ENCODE data around the gene FRMD4A. TPM values are rescaled to one million over a fixed set of nuclear protein-coding genes. Genes with fewer than 3 reads are reported as not detected.
A peak's percentile ranks its signal among the peaks of the same experiment; 100 is the strongest.

FRMD4A gene
- total and polyA plus RNA-seq, 2 of the 4 experiments (the other 2 are of a cell fraction): 30.3 to 68.8 TPM

- Histone ChIP-seq H4K20me1 (ENCODE audit: insufficient read depth, low read length) (no peaks in the 10 kb centered on the region), H3K4me1 (ENCODE audit: control insufficient read depth, insufficient read depth, low read length) (no peaks in the 10 kb centered on the region), H3K4me3 (ENCODE audit: insufficient read depth, low read depth, low read length) (no peak overlapping the region), H3K56ac (ENCODE audit: extremely low read depth, insufficient read depth, low read length) (no peak overlapping the region), H2AK9ac (replicated peaks; ENCODE audit: low read depth, low read length, poor library complexity) (no peak overlapping the region), H2AFZ (replicated peaks; ENCODE audit: low read length, poor library complexity) (no peak overlapping the region), H4K5ac (ENCODE audit: low read depth, low read length) (no peak overlapping the region), H2BK20ac (ENCODE audit: low read depth, low read length) (no peak overlapping the region), H2BK15ac (ENCODE audit: low read depth, low read length) (no peak overlapping the region), H3K4me2 (ENCODE audit: low read depth, low read length) (no peak overlapping the region), H3K23ac (ENCODE audit: low read depth, low read length) (no peak overlapping the region), H3K9me3 (ENCODE audit: control insufficient read depth, insufficient read depth, low read length) (no peaks in the 10 kb centered on the region), H2BK5ac (ENCODE audit: low read depth, low read length, poor library complexity, severe bottlenecking) (no peak overlapping the region), H4K91ac (ENCODE audit: insufficient read depth, low read depth, low read length) (no peak overlapping the region), H3K14ac (replicated peaks; ENCODE audit: low read depth, low read length) (no peak overlapping the region), H3K27ac (ENCODE audit: insufficient read depth, low read length) (no peak overlapping the region), H3K79me1 (ENCODE audit: low read depth in 1 of 2, low read length in 2 of 2) (no peaks in the 10 kb centered on the region), H3K36me3 (ENCODE audit: control insufficient read depth, insufficient read depth, low read length) (no peaks in the 10 kb centered on the region), H2BK120ac (ENCODE audit: low read depth, low read length) (no peak overlapping the region), H3K9me1 (ENCODE audit: insufficient read depth, low read length) (peaks cover 2% of the 10 kb centered on the region; the same call in 1 of the 2 replicates), H3K18ac (ENCODE audit: low read depth, low read length) (no peak overlapping the region), H3K4ac (ENCODE audit: low read depth, low read length) (no peak overlapping the region), H3K27me3 (ENCODE audit: control insufficient read depth, insufficient read depth, low read length) (peaks cover 65% of the 10 kb centered on the region), H4K8ac (ENCODE audit: low read depth in 2 of 2, low read length in 2 of 2) (no peak overlapping the region), H3K9ac (ENCODE audit: low read depth, low read length) (no peak overlapping the region), H2AK5ac (ENCODE audit: low read depth, low read length) (no peak overlapping the region)
- ChIA-PET CTCF (interaction anchor here (1.0 to 1.1 kb wide), 2 partner anchors 9 to 81 kb away, joined by 3 to 4 read pairs; no protein-coding TSS in a partner anchor), POLR2A (ENCODE audit: unreplicated experiment) (no interaction called here)
- 0 out of 2 replicates have a peak, but pooled peaks have one; percentile 27 for ATAC-seq (ENCODE audit: low read depth)
- intact Hi-C loops (cut with micrococcal nuclease): loop anchor here (10.0 kb wide), 1 partner anchor 173 kb away; no protein-coding TSS in a partner anchor
- BruUV-seq (replicated peaks): no TSS peak
- TF ChIP-seq RAD21 (IDR thresholded peaks at IDR 0.05; ENCODE audit: low read length) (peak; percentile 52), NFE2L2 (IDR thresholded peaks at IDR 0.05; ENCODE audit: low read depth, low read length) (no peak), SMC3 (IDR thresholded peaks at IDR 0.05; ENCODE audit: low read depth, low read length) (peak; percentile 39), CTCF (conservative IDR thresholded peaks at IDR 0.05; ENCODE audit: low read depth, low read length) (peak; percentile 53)
- no CpG with 5 or more reads among the region's 2 CpGs for WGBS, 2 experiments (ENCODE audit: extremely low coverage in 2 of 2, insufficient read length in 1 of 2)
- peak; percentile 43 for DNase-seq
- dilution Hi-C loops (cut with HindIII; ENCODE audit: low sequenced_read_pairs, unreplicated experiment): no loop called here
- in situ Hi-C loops (cut with MboI; ENCODE audit: low sequenced_read_pairs): no loop called here
These were observed 28.7 kb downstream of the FRMD4A start for GRCh38 chr10:14302035-14302434.

Data from IMR-90 (cell line).